Vagina (tissue), 2 donors: ENCODE measurements around the gene SNRPA1. TPM values are rescaled to one million over a fixed set of nuclear protein-coding genes. Genes with fewer than 3 reads are reported as not detected.

Experiments used
- DNase-seq, 2 donors: peaks; one replicate each; pipeline ENCODE4 v3.0.0-alpha.2; 2017; ENCODE audit errors: extremely low spot score in 2 of 2
- H3K27ac ChIP-seq: fragments of 200-600 bp; sonication (generic); one replicate; pipeline ENCODE4 v1.5.1; 2019
- H3K27me3 ChIP-seq: fragments of 200-600 bp; sonication (generic); one replicate; pipeline ENCODE4 v1.5.1; 2019
- H3K36me3 ChIP-seq, 2 donors: fragments of 200-600 bp; sonication (generic); one replicate each; pipeline ENCODE4 v1.5.1; 2017 to 2019
- H3K4me1 ChIP-seq: fragments of 200-600 bp; sonication (generic); one replicate; pipeline ENCODE4 v1.5.1; 2019
- H3K4me3 ChIP-seq, 2 donors: fragments of 200-600 bp; sonication (generic); 1 replicate in 1 of 2; 2 replicates in 1 of 2; pipeline ENCODE4 v1.5.1; 2016 to 2019
- H3K9me3 ChIP-seq: fragments of 200-600 bp; sonication (generic); one replicate; pipeline ENCODE4 v1.5.1; 2019
- CTCF ChIP-seq, 3 experiments: fragments of 450-650 bp in 2 of 3; fragments of 200-600 bp in 1 of 3; sonication (generic) in 1 of 3; IDR thresholded peaks; one replicate each; pipeline ENCODE4 v1.5.1; 2017 to 2019; ENCODE audit warnings: antibody characterized with exemption in 3 of 3, mild to moderate bottlenecking in 2 of 3, moderate library complexity in 2 of 3
- POLR2A ChIP-seq, 2 donors: fragments of 450-650 bp; IDR thresholded peaks; one replicate each; pipeline ENCODE4 v1.6.1; 2017; ENCODE audit warnings: antibody characterized with exemption in 2 of 2, mild to moderate bottlenecking in 2 of 2, moderate library complexity in 2 of 2
- POLR2AphosphoS5 ChIP-seq, 2 donors: sonication (generic); formaldehyde crosslinking; IDR thresholded peaks; one replicate each; pipeline ENCODE4 v1.9.0; 2017; ENCODE audit warnings: antibody characterized with exemption in 2 of 2, mild to moderate bottlenecking in 2 of 2, low read depth in 1 of 2; ENCODE audit not compliant: insufficient read depth in 1 of 2
- intact Hi-C: fragments of 100-400 bp; cut with DNase I; formaldehyde crosslinking; loops from one replicate; pipeline ENCODE4 v1.15.1; 2023
- total RNA-seq: library from RNA; depleted of rRNA; stranded (reverse); fragments of >200 nt; gene quantifications from one replicate; pipeline ENCODE4 v1.2.3, GENCODE V29; 2016

Gene SNRPA1
- total RNA-seq, 1 donor from 2014 or later = 30.7 TPM

GRCh38 chr15:101318839-101319238 lies 23.8 kb upstream of the SNRPA1 start:
- intact Hi-C loops = no loop called here
- no peak for TF ChIP-seq POLR2A (IDR thresholded peaks at IDR 0.05)
- Histone ChIP-seq H3K27ac (no peak overlapping the region), H3K27me3 (no peaks in the 10 kb centered on the region), H3K4me3 (no peak overlapping the region), H3K9me3 (no peaks in the 10 kb centered on the region), H3K4me1 (no peaks in the 10 kb centered on the region), H3K36me3 (no peaks in the 10 kb centered on the region)
- no peak for DNase-seq

- Histone ChIP-seq H3K27ac (no peak overlapping the region), H3K36me3 (no peaks in the 10 kb centered on the region), H3K4me1 (no peaks in the 10 kb centered on the region), H3K4me3 (no peak overlapping the region), H3K9me3 (no peaks in the 10 kb centered on the region), H3K27me3 (no peaks in the 10 kb centered on the region)
- TF ChIP-seq POLR2AphosphoS5 (IDR thresholded peaks at IDR 0.05; ENCODE audit: insufficient read depth in 1 of 2, low read depth in 1 of 2) (no peak), POLR2A (IDR thresholded peaks at IDR 0.05) (no peak), CTCF (IDR thresholded peaks at IDR 0.05) (no peak)
- DNase-seq = no peak
- intact Hi-C loops = no loop called here
Measured at GRCh38 chr15:101318147-101318819, 23.2 kb upstream of the SNRPA1 start.

- H3K4me3 ChIP-seq = no peak overlapping the region
- no peak for DNase-seq
- H3K4me1 ChIP-seq = no peaks in the 10 kb centered on the region
- H3K9me3 ChIP-seq = no peaks in the 10 kb centered on the region
- no peaks in the 10 kb centered on the region for H3K27me3 ChIP-seq
- TF ChIP-seq POLR2A (IDR thresholded peaks at IDR 0.05) (no peak), POLR2AphosphoS5 (IDR thresholded peaks at IDR 0.05; ENCODE audit: insufficient read depth in 1 of 2, low read depth in 1 of 2) (no peak), CTCF (IDR thresholded peaks at IDR 0.05) (no peak)
- intact Hi-C loops = no loop called here
- H3K36me3 ChIP-seq = no peaks in the 10 kb centered on the region
- H3K27ac ChIP-seq = no peak overlapping the region
Measured at GRCh38 chr15:101317336-101317872, 22.4 kb upstream of the SNRPA1 start.

- TF ChIP-seq POLR2A (IDR thresholded peaks at IDR 0.05) = no peak
- no peak for TF ChIP-seq POLR2AphosphoS5 (IDR thresholded peaks at IDR 0.05; ENCODE audit: insufficient read depth in 1 of 2, low read depth in 1 of 2)
- Histone ChIP-seq H3K36me3 (no peaks in the 10 kb centered on the region), H3K4me1 (no peaks in the 10 kb centered on the region), H3K27ac (no peak overlapping the region), H3K9me3 (no peaks in the 10 kb centered on the region), H3K27me3 (no peaks in the 10 kb centered on the region), H3K4me3 (no peak overlapping the region)
- intact Hi-C loops = no loop called here
- no peak for DNase-seq
Measured at GRCh38 chr15:101316529-101316928, 21.5 kb upstream of the SNRPA1 start.

- H3K9me3 ChIP-seq = no peaks in the 10 kb centered on the region
- no peaks in the 10 kb centered on the region for H3K36me3 ChIP-seq
- H3K27me3 ChIP-seq = no peaks in the 10 kb centered on the region
- intact Hi-C loops = no loop called here
- no peak for TF ChIP-seq CTCF (IDR thresholded peaks at IDR 0.05)
- TF ChIP-seq POLR2AphosphoS5 (IDR thresholded peaks at IDR 0.05; ENCODE audit: insufficient read depth in 1 of 2, low read depth in 1 of 2) = no peak
- no peak for TF ChIP-seq POLR2A (IDR thresholded peaks at IDR 0.05)
- no peak for DNase-seq
- H3K4me3 ChIP-seq = no peak overlapping the region
- H3K4me1 ChIP-seq = no peaks in the 10 kb centered on the region
- no peak overlapping the region for H3K27ac ChIP-seq
Measured at GRCh38 chr15:101315736-101316135, 20.7 kb upstream of the SNRPA1 start.
